GM19467 (cell line): Measurements from ENCODE around the gene CTXN3.

ENCODE experiments used
- ATAC-seq: cut with Tn5 transposase; IDR thresholded peaks from one replicate; pipeline ENCODE4 v1.9.1; 2021; ENCODE audit warnings: mild to moderate bottlenecking, moderate library complexity; ENCODE audit not compliant: unreplicated experiment

Gene CTXN3

GRCh38 chr5:127649018-127649439, at the start of gene CTXN3:
Gene CTXN3 (plus strand): TSS chr5:127649082. CDS start chr5:127657522, 8,440 bp downstream.
- ATAC-seq = no peak

GRCh38 chr5:127599320-127599719, 49.6 kb upstream of the CTXN3 start:
- ATAC-seq = no peak

GRCh38 chr5:127599847-127600246, 49.0 kb upstream of the CTXN3 start:
- ATAC-seq = no peak

- no peak for ATAC-seq
Measured at GRCh38 chr5:127601111-127601510, 47.8 kb upstream of the CTXN3 start.

DNA sequence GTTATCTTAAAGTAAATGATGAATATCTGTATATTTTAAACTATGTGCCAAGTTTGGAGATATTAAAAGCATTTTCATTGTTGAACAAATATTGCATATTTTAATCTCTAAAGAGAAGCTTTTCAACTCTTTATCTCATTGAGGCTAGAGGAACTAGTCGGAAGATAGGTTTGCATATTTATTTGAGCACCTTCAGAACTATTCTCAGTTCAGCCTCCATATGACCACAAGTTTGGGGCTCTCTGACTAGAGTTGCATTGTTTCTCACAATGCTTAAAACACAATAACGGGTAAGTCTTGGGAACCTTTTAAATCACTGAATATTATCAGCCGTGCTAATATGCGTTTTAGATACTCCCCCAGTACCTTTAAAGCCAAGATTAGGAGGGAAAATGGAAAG, 47.3 kb upstream of the CTXN3 start:
- ATAC-seq = no peak

GRCh38 chr5:127602481-127602880, 46.4 kb upstream of the CTXN3 start:
- no peak for ATAC-seq

DNA sequence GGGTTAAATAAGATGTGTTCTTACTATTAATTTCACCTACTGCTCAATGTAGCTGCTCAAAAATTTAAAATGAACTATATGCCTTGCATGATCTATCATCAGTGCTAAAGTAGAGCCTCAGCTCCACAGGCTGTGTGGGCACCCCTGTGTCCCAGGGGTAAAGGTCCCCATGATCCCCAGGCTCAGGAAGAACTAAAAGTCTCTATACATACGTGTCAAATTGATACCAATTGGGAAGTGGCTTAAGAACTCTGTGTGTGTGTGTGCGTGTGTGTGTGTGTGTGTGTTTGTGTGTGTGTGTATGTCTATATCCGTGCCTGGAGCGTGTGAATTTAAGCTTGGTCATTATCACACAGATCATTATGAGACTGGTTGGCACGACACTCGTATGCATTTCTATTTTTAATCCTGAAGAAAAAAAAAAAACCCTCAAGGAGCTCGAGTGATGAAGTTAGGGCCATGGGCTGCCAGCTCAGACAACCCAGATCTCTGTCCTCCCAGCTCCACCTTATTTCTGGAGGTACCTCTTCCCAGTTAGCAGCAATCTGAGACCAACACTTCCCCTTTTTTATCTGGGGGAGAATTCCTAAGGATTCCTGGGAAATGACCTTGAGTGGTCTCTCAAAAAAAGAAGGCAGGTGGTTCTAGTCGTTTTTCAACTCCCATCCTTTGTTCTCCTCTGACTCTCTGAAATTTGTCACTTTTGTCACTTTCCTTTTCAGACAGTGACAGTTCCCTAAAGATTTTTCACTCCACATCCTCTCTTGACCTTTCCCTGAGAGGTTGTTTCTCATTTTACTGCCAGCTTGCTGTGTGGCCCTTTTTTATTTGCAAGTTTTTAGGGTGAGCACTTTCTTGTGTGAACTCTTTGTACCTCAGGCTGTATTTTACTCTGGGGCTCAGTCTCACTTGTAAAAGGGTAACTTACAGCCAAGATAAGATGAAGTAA, 45.7 kb upstream of the CTXN3 start:
- no peak for ATAC-seq

DNA sequence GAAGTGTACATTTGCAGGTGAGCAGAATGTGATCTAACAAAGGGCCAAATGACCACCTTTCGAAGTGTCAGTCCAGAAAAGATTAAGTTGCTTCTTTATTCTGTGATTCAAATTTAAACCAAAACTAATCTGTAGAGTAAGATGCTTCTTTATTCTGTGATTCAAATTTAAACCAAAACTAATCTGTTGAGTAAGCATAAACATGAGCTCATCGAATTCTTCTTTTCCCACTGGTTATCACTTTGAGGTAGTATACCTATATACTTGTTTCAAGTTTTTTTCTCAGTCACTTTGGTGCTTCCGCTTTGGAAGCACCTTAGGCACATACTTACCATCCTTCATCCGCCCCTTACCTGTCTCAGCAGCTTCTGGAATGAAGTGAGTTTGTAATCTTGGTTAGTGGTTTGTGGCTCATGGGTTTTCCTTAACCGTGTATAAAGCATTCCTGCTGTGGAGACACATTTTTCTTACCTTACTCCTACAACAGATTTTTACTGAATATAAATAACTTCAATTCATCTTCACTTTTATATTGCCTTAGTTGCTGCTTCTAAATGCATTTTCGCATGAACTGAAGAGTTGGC, 40.7 kb upstream of the CTXN3 start:
- ATAC-seq = no peak

DNA sequence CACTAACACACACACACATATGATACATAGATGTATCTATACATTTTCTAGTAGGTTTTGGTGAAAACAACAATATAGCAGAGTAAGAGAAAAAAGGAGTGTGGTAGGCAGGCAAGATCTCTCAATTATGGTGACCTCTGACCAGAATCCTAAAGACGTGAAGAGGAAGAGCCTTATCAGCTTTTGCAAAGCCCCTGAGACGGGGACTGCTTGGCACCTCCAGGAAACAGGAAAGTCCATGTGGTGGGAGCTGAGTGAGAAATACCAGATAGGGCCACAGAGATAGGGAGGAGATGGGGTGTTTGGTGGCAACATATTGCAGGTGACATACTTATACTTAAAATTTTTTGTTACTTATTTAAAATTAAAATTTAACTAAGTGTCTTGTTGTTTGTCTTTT, 39.9 kb upstream of the CTXN3 start:
- ATAC-seq = no peak

DNA sequence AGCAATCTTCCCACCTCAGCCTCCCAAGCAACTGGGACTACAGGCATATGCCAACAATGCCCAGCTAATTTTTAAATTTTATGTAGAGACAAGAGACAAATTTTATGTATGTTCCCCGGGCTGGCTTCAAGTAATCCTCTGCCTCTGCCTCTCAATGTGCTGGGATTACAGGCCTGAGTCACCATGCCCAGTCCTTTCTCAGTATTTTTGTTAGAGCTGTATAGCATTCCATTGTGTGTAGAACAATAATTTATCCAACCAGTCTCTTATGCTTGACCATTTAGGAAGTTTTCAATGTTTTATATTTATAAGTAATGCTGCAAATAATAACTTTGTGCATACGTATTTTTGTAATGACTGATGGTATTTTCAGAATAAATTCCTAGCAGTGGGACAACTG, 38.9 kb upstream of the CTXN3 start:
- ATAC-seq = no peak

GRCh38 chr5:127612441-127613141, 36.3 kb upstream of the CTXN3 start:
- ATAC-seq = no peak

DNA sequence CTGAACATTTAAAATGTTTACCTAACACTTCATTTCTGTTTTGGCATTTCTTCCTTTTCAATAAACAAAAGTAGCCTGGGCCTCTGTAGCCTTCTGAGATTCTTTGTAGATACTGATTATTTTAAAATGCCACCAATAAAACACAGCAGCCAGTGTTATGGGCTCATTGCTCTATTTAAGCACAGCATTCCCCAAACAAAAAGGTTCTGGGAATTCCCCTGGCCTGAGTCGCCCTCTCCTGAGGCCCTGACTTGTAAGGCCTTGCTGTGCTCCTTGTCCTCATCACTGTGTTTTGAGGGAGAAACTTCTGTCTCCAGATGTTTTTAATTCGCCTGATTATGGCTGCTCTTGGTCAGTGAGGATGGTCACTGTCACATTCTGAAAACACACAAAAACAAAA, 33.0 kb upstream of the CTXN3 start:
- no peak for ATAC-seq

GRCh38 chr5:127619908-127620479, 28.9 kb upstream of the CTXN3 start:
- no peak for ATAC-seq

DNA sequence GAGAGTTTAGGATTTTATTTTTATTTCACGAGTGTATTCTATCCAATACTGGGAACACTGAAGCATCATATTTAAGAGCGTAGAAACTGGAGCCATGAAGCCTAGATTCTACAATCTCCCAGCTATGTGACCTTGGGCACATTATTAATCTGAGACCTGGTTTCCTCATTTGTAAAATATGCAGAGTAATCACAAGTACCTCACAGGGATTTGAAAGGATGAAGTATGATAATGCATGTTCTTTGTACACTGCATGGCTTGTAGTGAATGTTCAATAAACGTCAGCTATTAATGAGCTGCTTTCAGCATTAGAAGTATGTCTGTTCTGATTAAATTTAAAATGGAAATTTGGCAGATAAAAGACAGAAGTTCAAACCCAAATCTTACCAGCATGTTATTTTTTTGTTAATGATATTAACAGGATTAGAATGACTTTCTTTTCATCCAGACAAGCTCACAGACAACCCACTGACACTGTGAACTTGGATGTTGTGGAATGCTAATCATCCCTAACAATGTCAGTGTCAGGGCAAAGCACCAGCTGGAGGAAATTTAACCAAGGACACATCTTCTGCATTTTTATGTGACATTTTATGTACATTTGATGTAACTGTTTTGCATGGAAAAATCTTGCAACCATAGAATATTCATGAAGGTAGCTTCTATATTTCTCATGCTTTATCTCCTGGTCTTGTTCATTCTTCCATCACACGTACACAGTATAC, 27.1 kb upstream of the CTXN3 start:
- no peak for ATAC-seq

GRCh38 chr5:127634007-127634406, 14.9 kb upstream of the CTXN3 start:
- no peak for ATAC-seq

- ATAC-seq = no peak
Measured at GRCh38 chr5:127639828-127640227, 9.1 kb upstream of the CTXN3 start.

DNA sequence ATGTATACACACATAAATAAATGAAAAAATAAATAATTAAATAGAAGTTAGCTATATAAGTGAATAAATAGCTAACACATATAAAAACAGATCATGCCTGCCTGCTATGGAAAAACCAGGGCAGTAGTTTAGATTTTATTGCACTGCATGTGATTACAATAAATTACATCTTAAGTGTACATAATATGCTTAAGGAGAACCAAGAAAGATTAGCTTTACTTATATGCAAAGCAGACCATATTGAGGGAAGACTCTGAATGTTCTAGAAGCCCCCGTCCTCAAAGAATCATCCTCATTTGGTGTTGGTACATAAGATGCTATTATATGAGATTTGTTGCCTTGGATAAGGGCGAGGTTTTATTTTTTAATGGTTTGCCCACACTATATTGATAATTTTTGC, 5.9 kb upstream of the CTXN3 start:
- ATAC-seq = no peak

GRCh38 chr5:127643607-127644006, 5.3 kb upstream of the CTXN3 start:
- ATAC-seq = no peak

- no peak for ATAC-seq
Measured at GRCh38 chr5:127645300-127645726, 3.6 kb upstream of the CTXN3 start.

DNA sequence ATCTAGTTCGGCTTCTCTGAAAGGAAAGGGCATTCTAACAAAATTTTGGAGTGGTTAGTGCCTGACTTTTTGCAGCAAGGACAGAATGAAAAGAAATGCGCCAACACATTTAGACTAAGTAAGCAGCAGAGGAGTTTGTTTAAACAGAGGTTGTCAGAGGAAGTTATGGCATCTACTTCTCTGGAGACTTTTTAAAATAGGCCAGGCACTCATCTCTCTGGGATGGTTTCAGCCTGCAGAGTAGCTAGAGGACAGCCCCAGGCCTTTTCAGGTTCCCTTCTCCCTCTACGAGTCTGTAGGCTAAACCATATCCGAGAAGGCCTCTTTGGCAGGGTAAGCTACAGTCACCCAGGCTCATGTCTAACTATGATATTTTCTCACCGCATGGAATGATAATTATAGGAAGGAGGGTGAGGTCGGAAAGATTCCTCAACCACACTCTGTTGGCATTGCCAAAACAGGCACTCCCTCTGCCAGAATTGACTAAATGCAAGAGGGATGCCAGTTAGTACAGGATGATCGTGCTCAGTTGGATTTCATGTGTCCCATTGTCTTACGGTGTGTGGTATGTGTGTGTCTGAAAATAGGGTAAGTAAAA, 1.4 kb upstream of the CTXN3 start:
- no peak for ATAC-seq
